ENCODE results near the gene ALAS1.

ALAS1 gene

GRCh38 chr3:52253314-52254304 is 55.6 kb downstream of the ALAS1 start:
- TF ChIP-seq POLR2AphosphoS5 (IDR thresholded peaks at IDR 0.05; ENCODE audit: low read depth, low read length): no peak; the same call in none of the 2 replicates
- TF ChIP-seq TAF1 (IDR thresholded peaks at IDR 0.05; ENCODE audit: borderline replicate concordance, low read depth, low read length): no peak
- peak; percentile 58; the same call in 1 of the 2 replicates for TF ChIP-seq POLR2A (IDR thresholded peaks at IDR 0.05; ENCODE audit: low read depth, low read length)
- peak; percentile 96 for FAIRE-seq
- peak; percentile 81 for DNase-seq (ENCODE audit: insufficient read length)

GRCh38 chr3:52254608-52255007 is 56.6 kb downstream of the ALAS1 start:
- no peak for FAIRE-seq

DNA sequence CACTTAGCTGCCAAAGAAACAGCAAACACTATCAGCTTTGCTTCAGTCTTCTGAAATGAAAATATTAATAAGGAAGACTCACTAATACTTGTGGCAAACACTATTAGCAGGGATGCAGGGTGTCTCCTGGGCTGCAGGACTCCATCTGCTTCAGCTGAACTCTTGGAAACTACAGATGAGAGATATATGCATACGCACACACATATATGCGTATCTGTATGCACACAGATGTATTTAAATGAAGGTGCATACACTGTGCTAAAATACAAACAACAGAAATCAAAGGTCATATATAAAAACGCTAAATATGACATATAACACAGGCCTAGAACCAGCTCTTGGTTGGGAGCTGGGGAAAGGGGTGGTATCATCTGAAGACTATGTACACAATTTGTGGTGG is 58.2 kb downstream of the ALAS1 start:
- no peak for FAIRE-seq
- DNase-seq (ENCODE audit: insufficient read length): no peak
- TF ChIP-seq POLR2AphosphoS5 (IDR thresholded peaks at IDR 0.05; ENCODE audit: low read depth, low read length) (no peak), POLR2A (IDR thresholded peaks at IDR 0.05; ENCODE audit: low read depth, low read length) (peak; percentile 13; the same call in 1 of the 2 replicates), TAF1 (IDR thresholded peaks at IDR 0.05; ENCODE audit: borderline replicate concordance, low read depth, low read length) (no peak)

More at GRCh38 chr3:52254608-52255007, 56.6 kb downstream of the ALAS1 start:
- DNase-seq (ENCODE audit: insufficient read length): no peak
- TF ChIP-seq POLR2A (IDR thresholded peaks at IDR 0.05; ENCODE audit: low read depth, low read length) (no peak), POLR2AphosphoS5 (IDR thresholded peaks at IDR 0.05; ENCODE audit: low read depth, low read length) (no peak)

DNA sequence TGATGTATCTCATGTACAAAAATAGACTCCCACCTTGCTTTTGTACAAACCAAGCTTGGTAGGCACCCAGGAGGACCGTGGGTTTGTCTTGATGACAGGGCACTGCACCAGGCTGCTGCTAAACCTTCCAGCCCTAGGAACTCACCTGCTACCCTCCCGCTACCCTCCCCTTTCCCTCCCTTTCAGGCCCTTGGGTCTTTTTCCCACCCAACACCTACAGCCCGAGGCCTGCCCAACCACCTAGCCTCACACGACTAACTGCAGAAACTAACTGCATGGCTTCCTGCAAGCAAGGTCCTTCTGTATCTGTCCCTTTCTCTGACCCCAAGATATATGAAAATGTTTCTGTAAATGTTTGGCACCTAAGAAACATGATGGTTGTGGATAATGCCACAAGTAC is 58.7 kb downstream of the ALAS1 start:
- FAIRE-seq: no peak
- TF ChIP-seq POLR2A (IDR thresholded peaks at IDR 0.05; ENCODE audit: low read depth, low read length) (no peak), TAF1 (IDR thresholded peaks at IDR 0.05; ENCODE audit: borderline replicate concordance, low read depth, low read length) (no peak), POLR2AphosphoS5 (IDR thresholded peaks at IDR 0.05; ENCODE audit: low read depth, low read length) (no peak)

GRCh38 chr3:52257911-52258310 is 60.0 kb downstream of the ALAS1 start:
- FAIRE-seq (no peak), DNase-seq (ENCODE audit: insufficient read length) (no peak)
- no peak for TF ChIP-seq POLR2AphosphoS5 (IDR thresholded peaks at IDR 0.05; ENCODE audit: low read depth, low read length)
- no peak for TF ChIP-seq POLR2A (IDR thresholded peaks at IDR 0.05; ENCODE audit: low read depth, low read length)
- no peak for TF ChIP-seq TAF1 (IDR thresholded peaks at IDR 0.05; ENCODE audit: borderline replicate concordance, low read depth, low read length)

More for the DNA sequence above, 58.7 kb downstream of the ALAS1 start:
- DNase-seq (ENCODE audit: insufficient read length): no peak

DNA sequence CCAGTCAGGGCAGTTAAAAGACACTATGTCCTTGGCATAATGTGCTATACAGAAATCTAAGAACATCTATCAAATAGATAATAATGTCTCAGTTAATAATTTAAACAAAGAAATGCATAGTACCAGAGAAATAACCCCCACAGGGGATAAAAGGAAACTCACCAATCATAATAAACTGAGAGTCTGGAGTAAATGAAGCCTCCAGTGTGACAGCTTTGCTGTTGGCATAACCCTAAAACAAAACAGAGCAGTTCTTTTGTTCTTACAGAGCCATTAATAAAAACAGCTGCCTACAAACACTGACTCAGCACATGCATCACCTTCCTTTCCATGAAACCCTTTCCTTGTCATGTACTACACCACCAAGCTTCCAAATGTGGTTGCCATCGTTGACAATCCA is 61.1 kb downstream of the ALAS1 start:
- TF ChIP-seq TAF1 (IDR thresholded peaks at IDR 0.05; ENCODE audit: borderline replicate concordance, low read depth, low read length) (no peak), POLR2A (IDR thresholded peaks at IDR 0.05; ENCODE audit: low read depth, low read length) (no peak), POLR2AphosphoS5 (IDR thresholded peaks at IDR 0.05; ENCODE audit: low read depth, low read length) (no peak)
- DNase-seq (ENCODE audit: insufficient read length): no peak
- no peak for FAIRE-seq

DNA sequence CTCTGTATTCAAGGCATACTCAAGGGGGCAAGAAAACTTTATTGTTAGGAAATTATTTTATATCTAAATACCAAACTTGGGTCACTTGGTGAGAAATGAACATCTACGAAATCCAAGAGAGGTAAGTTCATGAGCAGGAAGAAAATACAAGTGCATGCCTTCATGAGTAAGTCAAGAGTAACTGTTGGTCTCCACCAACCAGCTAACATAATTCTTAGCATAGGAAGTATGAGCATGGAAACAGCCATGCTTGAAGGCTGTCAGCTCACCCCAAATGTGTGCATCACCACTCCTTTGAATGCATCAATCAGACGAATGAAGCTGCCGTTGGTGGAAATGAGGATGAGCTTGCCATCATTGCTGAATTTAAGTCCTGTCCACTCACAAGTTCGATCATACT is 61.5 kb downstream of the ALAS1 start:
- no peak for TF ChIP-seq POLR2AphosphoS5 (IDR thresholded peaks at IDR 0.05; ENCODE audit: low read depth, low read length)
- no peak for TF ChIP-seq POLR2A (IDR thresholded peaks at IDR 0.05; ENCODE audit: low read depth, low read length)
- TF ChIP-seq TAF1 (IDR thresholded peaks at IDR 0.05; ENCODE audit: borderline replicate concordance, low read depth, low read length): no peak
- FAIRE-seq: no peak
- no peak for DNase-seq (ENCODE audit: insufficient read length)

GRCh38 chr3:52262447-52262846 is 64.5 kb downstream of the ALAS1 start:
- no peak for TF ChIP-seq POLR2AphosphoS5 (IDR thresholded peaks at IDR 0.05; ENCODE audit: low read depth, low read length)
- TF ChIP-seq POLR2A (IDR thresholded peaks at IDR 0.05; ENCODE audit: low read depth, low read length): no peak
- TF ChIP-seq TAF1 (IDR thresholded peaks at IDR 0.05; ENCODE audit: borderline replicate concordance, low read depth, low read length): no peak
- FAIRE-seq (no peak), DNase-seq (ENCODE audit: insufficient read length) (no peak)
